Effector memory CD4-positive, alpha-beta T cell (primary cell): Measurements from ENCODE around the gene GANC.
"Not testable (repeated sequence)": the region's sequence is repeated elsewhere in the genome, so short reads cannot be mapped to it uniquely, and the experiment has no call there.

Experiments
- DNase-seq, 3 donors: peaks; one replicate each; pipeline ENCODE4 v3.0.0-alpha.2; 2020
- H3K27ac ChIP-seq: 2 replicates; pipeline ENCODE4 v1.7.0; 2013; ENCODE audit warnings: mild to moderate bottlenecking, low read length, moderate library complexity; ENCODE audit not compliant: insufficient read depth, poor library complexity, severe bottlenecking
- H3K27me3 ChIP-seq: replicated peaks from 2 replicates; pipeline ENCODE4 v1.7.0; 2013; ENCODE audit warnings: mild to moderate bottlenecking, low read length; ENCODE audit not compliant: insufficient read depth, control insufficient read depth, poor library complexity, severe bottlenecking
- H3K36me3 ChIP-seq: 2 replicates; pipeline ENCODE4 v1.7.0; 2013; ENCODE audit warnings: mild to moderate bottlenecking, low read length, moderate library complexity; ENCODE audit not compliant: control insufficient read depth, insufficient read depth
- H3K4me1 ChIP-seq: 2 replicates; pipeline ENCODE4 v1.7.0; 2013; ENCODE audit warnings: low read length, mild to moderate bottlenecking; ENCODE audit not compliant: control insufficient read depth, insufficient read depth, poor library complexity, severe bottlenecking
- H3K4me3 ChIP-seq: 2 replicates; pipeline ENCODE4 v1.7.0; 2013; ENCODE audit warnings: low read length, low read depth, mild to moderate bottlenecking; ENCODE audit not compliant: insufficient read depth, poor library complexity, severe bottlenecking
- H3K9me3 ChIP-seq: 2 replicates; pipeline ENCODE4 v1.7.0; 2013; ENCODE audit warnings: mild to moderate bottlenecking, low read length, moderate library complexity; ENCODE audit not compliant: control insufficient read depth

Gene GANC

GRCh38 chr15:42282926-42283325 lies 9.9 kb downstream of the GANC start:
- Histone ChIP-seq H3K9me3 (no peaks in the 10 kb centered on the region), H3K27ac (no peak overlapping the region), H3K36me3 (peaks cover 38% of the 10 kb centered on the region), H3K27me3 (no peaks in the 10 kb centered on the region), H3K4me3 (no peak overlapping the region), H3K4me1 (no peaks in the 10 kb centered on the region)
- DNase-seq: no peak

DNA sequence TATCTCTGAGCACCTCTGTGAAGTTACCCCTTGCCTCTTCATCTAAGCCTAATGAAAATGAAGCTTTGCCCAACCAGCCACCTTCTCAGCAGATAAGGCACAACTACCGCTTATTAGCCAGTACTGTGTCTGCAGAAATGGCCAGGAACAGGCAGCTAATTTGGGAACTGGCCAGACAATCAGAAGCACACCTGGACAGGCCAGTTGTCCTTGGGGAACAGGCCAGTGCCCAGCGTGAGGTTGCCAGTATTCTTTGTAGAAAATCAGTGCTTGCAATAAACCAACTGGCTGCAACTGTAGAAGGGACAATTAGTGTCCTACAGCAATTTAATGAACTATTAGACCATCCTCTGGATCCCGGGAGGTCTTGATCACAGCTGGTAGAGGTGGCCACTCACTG lies 10.7 kb downstream of the GANC start:
- Histone ChIP-seq H3K27me3 (no peaks in the 10 kb centered on the region), H3K27ac (no peak overlapping the region), H3K4me3 (no peak overlapping the region), H3K36me3 (peaks cover 31% of the 10 kb centered on the region), H3K4me1 (no peaks in the 10 kb centered on the region), H3K9me3 (no peaks in the 10 kb centered on the region)
- no peak for DNase-seq

DNA sequence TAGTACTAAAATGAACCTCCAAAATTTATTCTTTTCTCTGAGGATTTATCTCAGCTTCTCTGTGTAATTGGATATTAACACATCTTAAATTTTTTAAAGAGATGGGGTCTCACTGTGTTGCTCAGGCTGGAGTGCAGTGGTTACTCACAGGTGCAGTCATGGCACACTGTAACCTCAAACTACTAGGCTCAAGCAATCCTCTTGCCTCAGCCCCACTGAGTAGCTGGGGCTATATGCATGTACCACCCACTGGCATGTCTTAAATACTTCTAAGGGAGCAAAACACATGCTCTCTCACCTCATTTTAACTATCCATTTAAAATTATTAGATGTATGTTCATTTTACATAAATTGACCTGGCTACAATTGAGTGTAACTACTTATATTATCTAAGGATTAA lies 11.6 kb downstream of the GANC start:
- Histone ChIP-seq H3K4me1 (no peaks in the 10 kb centered on the region), H3K36me3 (peaks cover 33% of the 10 kb centered on the region), H3K27me3 (no peaks in the 10 kb centered on the region), H3K4me3 (no peak overlapping the region), H3K9me3 (no peaks in the 10 kb centered on the region), H3K27ac (no peak overlapping the region)
- DNase-seq: no peak

GRCh38 chr15:42285034-42285433 lies 12.0 kb downstream of the GANC start:
- Histone ChIP-seq H3K36me3 (peaks cover 30% of the 10 kb centered on the region), H3K4me3 (no peak overlapping the region), H3K4me1 (no peaks in the 10 kb centered on the region), H3K9me3 (no peaks in the 10 kb centered on the region), H3K27me3 (no peaks in the 10 kb centered on the region), H3K27ac (no peak overlapping the region)
- no peak for DNase-seq

- H3K27ac ChIP-seq: no peak overlapping the region
- H3K9me3 ChIP-seq: no peaks in the 10 kb centered on the region
- no peak overlapping the region for H3K4me3 ChIP-seq
- no peaks in the 10 kb centered on the region for H3K27me3 ChIP-seq
- no peaks in the 10 kb centered on the region for H3K4me1 ChIP-seq
- no peak for DNase-seq
- peaks cover 19% of the 10 kb centered on the region for H3K36me3 ChIP-seq
These were observed 13.5 kb downstream of the GANC start for GRCh38 chr15:42286445-42287029.

DNA sequence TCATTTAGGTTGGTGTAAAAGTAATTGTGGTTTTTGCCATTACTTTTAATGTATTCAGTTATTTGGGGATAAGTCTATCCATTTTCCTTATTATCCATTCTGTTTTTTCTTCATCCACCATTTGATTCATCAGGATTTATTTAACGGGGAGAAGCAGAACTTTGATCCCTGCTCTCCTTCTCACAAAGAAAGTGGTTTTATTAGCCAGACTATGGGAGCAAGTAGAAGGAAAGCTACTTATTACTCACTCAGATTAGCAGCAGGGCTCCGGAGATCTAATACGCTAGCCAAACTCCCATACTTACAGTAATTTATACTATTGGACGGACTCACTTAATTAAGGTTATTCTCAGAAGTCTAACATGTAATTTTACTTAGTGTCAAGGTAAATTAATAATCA lies 14.9 kb downstream of the GANC start:
- no peaks in the 10 kb centered on the region for H3K4me1 ChIP-seq
- no peak overlapping the region for H3K27ac ChIP-seq
- H3K4me3 ChIP-seq: no peak overlapping the region
- peaks cover 25% of the 10 kb centered on the region for H3K36me3 ChIP-seq
- no peaks in the 10 kb centered on the region for H3K27me3 ChIP-seq
- no peaks in the 10 kb centered on the region for H3K9me3 ChIP-seq
- DNase-seq: no peak

- Histone ChIP-seq H3K36me3 (peaks cover 24% of the 10 kb centered on the region), H3K27me3 (no peaks in the 10 kb centered on the region), H3K9me3 (no peaks in the 10 kb centered on the region), H3K4me3 (no peak overlapping the region), H3K27ac (no peak overlapping the region), H3K4me1 (no peaks in the 10 kb centered on the region)
- no peak for DNase-seq
These were observed 16.2 kb downstream of the GANC start for GRCh38 chr15:42289166-42289565.

GRCh38 chr15:42301004-42301403 lies 28.0 kb downstream of the GANC start:
- H3K27me3 ChIP-seq, H3K27ac ChIP-seq, H3K9me3 ChIP-seq, H3K4me1 ChIP-seq, H3K4me3 ChIP-seq, H3K36me3 ChIP-seq, DNase-seq: not testable (repeated sequence)

DNA sequence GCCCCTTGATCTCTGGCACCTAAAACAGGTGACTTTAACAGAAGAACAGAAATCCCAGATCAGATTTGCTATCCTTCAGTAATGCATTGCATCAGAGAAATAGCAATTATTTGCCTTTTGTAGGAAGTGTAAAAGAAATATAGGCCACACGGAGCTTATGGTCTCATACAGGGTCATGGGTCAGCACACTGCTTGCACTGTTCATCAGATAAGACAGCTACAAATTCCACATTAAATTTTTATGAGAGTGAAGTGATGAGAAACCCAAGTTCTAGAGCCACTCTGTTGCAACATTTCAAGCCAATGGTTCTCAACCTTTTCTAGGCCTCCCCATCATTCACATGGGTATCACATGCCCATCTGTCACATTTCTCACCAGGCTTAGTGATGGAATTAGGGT lies 33.7 kb downstream of the GANC start:
- Histone ChIP-seq H3K27ac (no peak overlapping the region), H3K27me3 (no peaks in the 10 kb centered on the region), H3K36me3 (peaks cover 12% of the 10 kb centered on the region), H3K4me3 (no peak overlapping the region), H3K4me1 (no peaks in the 10 kb centered on the region), H3K9me3 (no peaks in the 10 kb centered on the region)
- DNase-seq: no peak

DNA sequence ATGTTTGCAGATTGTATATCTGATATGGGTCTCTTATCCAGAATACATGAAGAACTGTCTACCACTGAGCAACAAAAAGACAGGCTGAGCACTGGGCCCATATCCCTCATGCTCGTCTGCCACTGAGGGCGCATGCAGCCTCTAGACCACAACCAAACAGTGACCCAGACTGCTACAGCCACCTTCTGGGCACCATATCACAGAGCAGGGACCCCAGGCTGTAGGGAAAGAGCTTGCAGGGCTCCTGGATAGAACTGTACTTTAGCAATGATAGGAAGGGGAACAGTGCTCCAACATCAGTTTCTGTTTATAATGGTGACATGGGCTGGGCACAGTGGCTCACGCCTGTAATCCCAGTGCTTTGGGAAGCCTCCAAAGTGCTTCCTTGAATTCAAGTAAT lies 40.5 kb downstream of the GANC start:
- no peak overlapping the region for H3K27ac ChIP-seq
- no peaks in the 10 kb centered on the region for H3K4me1 ChIP-seq
- no peaks in the 10 kb centered on the region for H3K9me3 ChIP-seq
- H3K4me3 ChIP-seq: no peak overlapping the region
- H3K36me3 ChIP-seq: peaks cover 5% of the 10 kb centered on the region
- no peaks in the 10 kb centered on the region for H3K27me3 ChIP-seq
- DNase-seq: no peak

GRCh38 chr15:42314818-42315217 lies 41.8 kb downstream of the GANC start:
- H3K4me1 ChIP-seq: no peaks in the 10 kb centered on the region
- no peaks in the 10 kb centered on the region for H3K9me3 ChIP-seq
- H3K27ac ChIP-seq: no peak overlapping the region
- H3K36me3 ChIP-seq: peaks cover 5% of the 10 kb centered on the region
- DNase-seq: no peak
- H3K4me3 ChIP-seq: no peak overlapping the region
- H3K27me3 ChIP-seq: no peaks in the 10 kb centered on the region
